Fibroblast of skin of scalp (primary cell): ENCODE measurements around the gene SMG6. TPM values are rescaled to one million over a fixed set of nuclear protein-coding genes. Genes with fewer than 3 reads are reported as not detected.
"Not testable (repeated sequence)": the region's sequence is repeated elsewhere in the genome, so short reads cannot be mapped to it uniquely, and the experiment has no call there.

Experiments
- DNase-seq: peaks from one replicate; pipeline ENCODE4 v3.0.0-alpha.2; 2013
- polyA plus RNA-seq, 2 experiments: library from polyadenylated mRNA; unstranded; fragments of 120-200 nt; gene quantifications; one replicate each; pipeline ENCODE4 v1.2.1, GENCODE V29; 2013; ENCODE audit not compliant: insufficient read length in 2 of 2

The SMG6 gene
- polyA plus RNA-seq (2013, experiment 1 of 2; ENCODE audit: insufficient read length) = 39.9 TPM
- 36.8 TPM for polyA plus RNA-seq (2013, experiment 2 of 2; ENCODE audit: insufficient read length)

GRCh38 chr17:2303204-2304188 lies at the start of gene SMG6, which contains the start of gene SRR:
TSS of gene SMG6 (minus strand) at chr17:2303785. CDS start at chr17:2303720, 65 bp downstream.
TSS of gene SRR (plus strand) at chr17:2303950. CDS start at chr17:2315561, 11,611 bp downstream.
- DNase-seq = peak; percentile 93

GRCh38 chr17:2351269-2351668 lies 47.7 kb upstream of the SMG6 start:
- no peak for DNase-seq

GRCh38 chr17:2347805-2348685 lies 44.5 kb upstream of the SMG6 start:
- peak; percentile 88 for DNase-seq

GRCh38 chr17:2346475-2346874 lies 42.9 kb upstream of the SMG6 start:
- DNase-seq = no peak

- DNase-seq = no peak
Observed at GRCh38 chr17:2344528-2344927, 40.9 kb upstream of the SMG6 start.

- no peak for DNase-seq
Observed at GRCh38 chr17:2343421-2343820, 39.8 kb upstream of the SMG6 start.

GRCh38 chr17:2338315-2338657 lies 34.7 kb upstream of the SMG6 start:
- no peak for DNase-seq

- peak; percentile 55 for DNase-seq
Observed at GRCh38 chr17:2337544-2338314, 34.1 kb upstream of the SMG6 start.

- peak; percentile 65 for DNase-seq
Observed at GRCh38 chr17:2336852-2337543, 33.4 kb upstream of the SMG6 start, which contains the start of gene SGSM2. TSS of gene SGSM2 (plus strand) at chr17:2337501. CDS start at chr17:2337689, 188 bp downstream.

GRCh38 chr17:2336215-2336851 lies 32.7 kb upstream of the SMG6 start, which contains the start of gene TSR1:
TSS of gene TSR1 (minus strand) at chr17:2336457. CDS start at chr17:2336427, 30 bp downstream.
- DNase-seq = peak; percentile 92

GRCh38 chr17:2335726-2336214 lies 32.2 kb upstream of the SMG6 start:
- DNase-seq = peak; percentile 35

- no peak for DNase-seq
Observed at GRCh38 chr17:2331303-2331702, 27.7 kb upstream of the SMG6 start.

- no peak for DNase-seq
Observed at GRCh38 chr17:2323629-2324314, 20.2 kb upstream of the SMG6 start.

GRCh38 chr17:2321399-2321798 lies 17.8 kb upstream of the SMG6 start:
- DNase-seq = no peak

- DNase-seq = no peak
Observed at GRCh38 chr17:2319051-2319450, 15.5 kb upstream of the SMG6 start.

GRCh38 chr17:2317796-2318195 lies 14.2 kb upstream of the SMG6 start:
- no peak for DNase-seq

GRCh38 chr17:2316916-2317205 lies 13.3 kb upstream of the SMG6 start:
- not testable (repeated sequence) for DNase-seq

- DNase-seq = no peak
Observed at GRCh38 chr17:2312736-2313135, 9.2 kb upstream of the SMG6 start.

- DNase-seq = peak; percentile 13
Observed at GRCh38 chr17:2309338-2310154, 6.0 kb upstream of the SMG6 start.
